Lower leg skin (tissue), 3 donors: ENCODE results near the gene ZNF213.

Source experiments
- CTCF ChIP-seq, 3 donors: fragments of 450-650 bp; IDR thresholded peaks; one replicate each; pipeline ENCODE4 v1.5.1; 2016; ENCODE audit warnings: antibody characterized with exemption in 3 of 3, mild to moderate bottlenecking in 3 of 3, moderate library complexity in 2 of 3
- POLR2A ChIP-seq, 2 donors: fragments of 450-650 bp; IDR thresholded peaks; one replicate each; pipeline ENCODE4 v1.6.1; 2016 to 2017; ENCODE audit warnings: antibody characterized with exemption in 2 of 2, mild to moderate bottlenecking in 1 of 2, moderate library complexity in 1 of 2

- TF ChIP-seq POLR2A (IDR thresholded peaks at IDR 0.05) (no peak), CTCF (IDR thresholded peaks at IDR 0.05) (no peak)
These were observed 23.9 kb downstream of the ZNF213 start for GRCh38 chr16:3158510-3159314.
